ENCODE measurements around the gene HOATZ.
A peak's percentile ranks its signal among the peaks of the same experiment; 100 is the strongest.

HOATZ gene

DNA sequence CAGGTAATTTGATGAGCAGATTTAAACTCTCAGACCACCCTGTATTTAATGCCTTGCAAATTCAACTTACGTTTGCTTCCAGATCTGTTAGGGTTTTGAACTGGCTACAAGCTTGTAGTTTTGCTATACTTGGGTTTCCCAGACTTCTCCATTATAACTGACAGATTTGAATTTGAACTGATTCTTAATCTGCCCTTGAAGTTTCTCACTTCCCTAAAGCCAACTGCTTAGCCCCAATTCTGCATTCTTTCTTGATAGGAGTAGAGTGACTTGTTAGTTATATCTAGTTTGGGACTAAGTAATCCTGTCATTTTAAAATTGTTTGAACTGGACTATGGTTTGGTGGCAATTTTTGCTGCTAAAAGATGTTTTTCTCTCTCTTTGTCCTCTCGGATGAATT lies 35.7 kb downstream of the HOATZ start:
- DNase-seq = no peak

DNA sequence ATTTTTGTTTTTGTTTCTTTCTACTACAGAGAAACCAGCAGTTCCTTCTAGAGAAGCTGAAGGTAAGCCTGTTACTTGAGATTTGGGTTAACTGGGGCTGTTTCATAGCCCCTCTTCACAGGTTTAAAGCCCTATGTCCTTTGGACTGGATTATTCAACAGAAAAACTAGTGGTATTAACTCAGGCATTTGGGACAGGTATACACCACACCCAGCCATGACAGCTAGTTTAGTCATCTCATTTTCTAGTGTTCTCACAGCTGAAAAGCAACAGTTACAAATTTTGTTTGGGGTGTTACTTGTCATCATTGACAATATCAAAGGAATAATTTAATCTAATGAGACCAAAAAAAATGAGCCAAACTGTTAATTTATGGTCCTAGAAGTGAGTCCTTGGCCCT lies 40.0 kb downstream of the HOATZ start:
- no peak for DNase-seq

DNA sequence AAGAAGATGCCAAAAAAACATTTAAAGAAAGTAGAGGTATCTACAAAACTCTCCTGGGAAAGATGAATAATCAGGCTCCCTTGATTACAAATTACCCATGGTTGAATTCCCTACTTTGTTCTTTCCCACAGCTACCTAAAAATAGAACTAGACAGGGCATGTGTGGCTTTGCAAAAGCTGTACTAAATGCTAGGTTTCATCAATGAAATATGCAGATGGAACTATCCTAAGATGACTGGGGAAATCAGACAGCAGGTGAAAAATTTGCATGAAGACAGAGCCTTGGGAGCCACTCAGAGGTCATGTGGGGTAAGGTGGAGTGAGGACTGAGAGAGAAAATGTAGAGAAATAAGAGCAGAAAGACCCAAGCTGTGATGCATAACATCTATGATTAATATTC lies 40.7 kb downstream of the HOATZ start:
- no peak for DNase-seq

DNA sequence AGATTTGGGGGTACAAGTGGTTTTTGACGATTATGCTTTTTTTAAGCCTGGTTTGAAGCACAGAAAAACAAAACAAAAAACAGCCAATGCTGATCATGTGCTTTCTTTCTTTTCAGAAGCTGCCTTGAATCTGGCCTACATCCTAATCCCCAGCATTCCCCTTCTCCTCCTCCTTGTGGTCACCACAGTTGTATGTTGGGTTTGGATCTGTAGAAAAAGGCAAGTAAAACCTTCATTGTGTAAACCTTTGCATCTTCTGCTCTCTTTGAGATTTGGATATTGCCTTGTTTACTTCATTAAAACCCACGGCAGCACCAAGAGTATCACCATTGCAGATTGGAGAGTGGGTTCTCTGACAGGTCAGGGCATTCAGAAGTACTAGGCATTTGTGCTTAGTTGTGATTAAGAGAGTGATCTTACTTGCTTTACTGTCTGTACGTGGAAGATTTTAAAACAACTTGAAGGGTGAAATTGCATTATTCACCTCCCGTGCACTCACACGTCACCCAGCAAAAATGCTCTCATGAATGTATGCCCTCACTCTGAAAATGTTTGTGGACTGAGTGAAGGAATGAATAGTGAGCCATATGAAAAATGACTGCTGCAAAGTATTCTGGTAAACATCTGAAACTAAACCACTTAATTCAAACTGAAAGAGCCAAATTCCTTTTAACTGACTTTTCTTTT lies 43.0 kb downstream of the HOATZ start:
- DNase-seq = no peak

DNA sequence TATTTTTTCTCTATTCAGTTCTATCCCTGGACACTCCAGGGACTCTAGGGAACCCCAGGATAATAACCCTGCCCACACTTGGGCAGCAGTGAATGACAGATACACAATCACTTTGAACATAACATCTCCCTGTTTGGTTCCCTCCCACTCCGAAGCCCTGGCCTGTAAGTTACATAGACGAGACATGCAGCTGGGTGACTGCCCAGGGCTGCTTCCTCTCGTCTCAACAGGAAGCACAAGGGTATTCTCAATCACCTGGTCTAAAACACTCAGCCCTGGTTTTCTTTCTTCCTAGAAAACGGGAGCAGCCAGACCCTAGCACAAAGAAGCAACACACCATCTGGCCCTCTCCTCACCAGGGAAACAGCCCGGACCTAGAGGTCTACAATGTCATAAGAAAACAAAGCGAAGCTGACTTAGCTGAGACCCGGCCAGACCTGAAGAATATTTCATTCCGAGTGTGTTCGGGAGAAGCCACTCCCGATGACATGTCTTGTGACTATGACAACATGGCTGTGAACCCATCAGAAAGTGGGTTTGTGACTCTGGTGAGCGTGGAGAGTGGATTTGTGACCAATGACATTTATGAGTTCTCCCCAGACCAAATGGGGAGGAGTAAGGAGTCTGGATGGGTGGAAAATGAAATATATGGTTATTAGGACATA lies 45.4 kb downstream of the HOATZ start:
- no peak for DNase-seq

DNA sequence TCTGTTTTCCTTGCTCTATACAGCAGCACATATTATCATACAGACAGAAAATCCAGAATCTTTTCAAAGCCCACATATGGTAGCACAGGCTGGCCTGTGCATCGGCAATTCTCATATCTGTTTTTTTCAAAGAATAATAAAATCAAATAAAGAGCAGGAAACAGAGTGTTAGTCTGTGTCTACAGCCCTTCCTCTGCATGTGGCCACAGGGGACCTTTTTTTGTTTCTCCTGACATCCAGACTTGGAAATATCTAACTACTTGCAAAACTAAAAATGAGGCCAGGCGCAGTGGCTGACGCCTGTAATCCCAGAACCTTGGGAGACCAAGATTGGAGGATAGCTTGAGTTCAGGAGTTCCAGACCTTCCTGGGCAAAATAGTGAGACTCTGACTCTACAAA lies 46.2 kb downstream of the HOATZ start:
- DNase-seq = no peak

DNA sequence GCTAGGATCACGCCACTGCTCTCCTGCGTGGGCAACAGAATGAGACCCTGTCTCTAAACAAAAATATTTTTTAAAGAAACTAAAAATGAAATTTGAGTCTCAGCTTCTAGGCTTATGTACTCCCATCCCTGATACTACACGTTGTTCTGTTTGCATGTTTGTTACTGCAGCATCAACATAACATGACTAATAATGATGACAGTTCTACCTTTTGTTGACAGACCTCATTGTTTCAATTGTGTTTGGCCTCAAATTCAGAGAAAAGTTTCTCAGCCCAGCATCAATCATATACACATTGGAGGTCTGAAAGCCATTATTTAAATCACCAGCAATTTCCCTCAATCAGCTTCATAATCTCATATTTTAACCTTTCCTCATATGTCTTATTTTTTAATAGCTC lies 46.7 kb downstream of the HOATZ start:
- no peak for DNase-seq

DNA sequence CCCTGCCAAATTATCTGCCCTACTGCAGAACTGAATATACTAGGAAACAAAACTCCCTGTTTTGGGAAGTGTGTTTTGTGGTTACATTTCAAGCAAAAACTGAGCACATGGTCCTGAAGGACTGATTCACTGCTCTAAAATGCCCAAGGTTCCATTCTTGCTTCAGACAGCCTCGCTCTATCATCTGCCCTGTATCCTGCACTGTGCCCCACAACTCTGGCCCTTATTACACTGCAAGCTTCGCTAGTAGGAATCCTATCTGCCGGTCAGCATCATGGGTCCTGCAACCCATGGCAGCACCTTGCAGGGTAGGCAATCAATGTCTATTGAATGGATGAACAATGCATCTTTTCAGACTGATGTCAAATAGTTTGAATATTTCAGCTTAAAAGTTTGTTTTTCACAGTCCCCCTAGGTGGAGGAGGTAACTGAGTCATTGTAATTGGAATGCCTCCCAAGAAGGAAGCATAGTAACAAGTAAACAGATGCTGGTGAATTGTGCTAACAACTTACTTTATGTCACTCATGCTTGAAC lies 47.3 kb downstream of the HOATZ start:
- no peak for DNase-seq

DNA sequence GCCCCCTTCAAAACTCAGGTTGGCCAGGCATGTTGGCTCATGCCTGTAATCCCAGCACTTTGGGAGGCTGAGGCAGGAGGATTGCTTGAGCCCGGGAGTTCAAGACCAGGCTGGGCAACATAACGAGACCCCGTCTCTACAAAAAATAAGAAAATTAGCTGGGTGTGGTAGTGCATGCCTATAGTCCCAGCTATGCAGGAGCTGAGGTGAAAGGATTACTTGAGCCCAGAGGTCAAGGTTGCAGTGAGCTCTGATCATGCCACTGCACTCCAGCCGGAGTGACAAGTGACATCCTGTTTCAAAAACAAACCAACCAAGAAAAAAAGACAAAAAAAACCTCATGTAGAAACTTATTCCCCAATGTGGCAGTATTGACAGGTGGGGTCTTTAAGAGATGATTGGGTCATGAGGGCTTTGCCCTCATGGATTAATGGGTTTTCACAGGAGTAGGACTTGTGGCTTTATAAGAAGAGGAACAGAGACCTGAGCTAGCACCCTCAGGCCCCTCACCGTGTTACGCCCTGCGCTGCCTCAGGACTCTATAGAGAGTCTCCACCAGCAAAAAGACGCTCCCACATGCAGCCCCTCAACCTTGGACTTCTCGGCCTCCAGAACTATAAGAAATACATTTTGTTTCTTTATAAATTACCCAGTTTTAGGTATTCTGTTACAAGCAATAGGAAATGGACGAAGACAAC lies 48.3 kb downstream of the HOATZ start:
- no peak for DNase-seq

DNA sequence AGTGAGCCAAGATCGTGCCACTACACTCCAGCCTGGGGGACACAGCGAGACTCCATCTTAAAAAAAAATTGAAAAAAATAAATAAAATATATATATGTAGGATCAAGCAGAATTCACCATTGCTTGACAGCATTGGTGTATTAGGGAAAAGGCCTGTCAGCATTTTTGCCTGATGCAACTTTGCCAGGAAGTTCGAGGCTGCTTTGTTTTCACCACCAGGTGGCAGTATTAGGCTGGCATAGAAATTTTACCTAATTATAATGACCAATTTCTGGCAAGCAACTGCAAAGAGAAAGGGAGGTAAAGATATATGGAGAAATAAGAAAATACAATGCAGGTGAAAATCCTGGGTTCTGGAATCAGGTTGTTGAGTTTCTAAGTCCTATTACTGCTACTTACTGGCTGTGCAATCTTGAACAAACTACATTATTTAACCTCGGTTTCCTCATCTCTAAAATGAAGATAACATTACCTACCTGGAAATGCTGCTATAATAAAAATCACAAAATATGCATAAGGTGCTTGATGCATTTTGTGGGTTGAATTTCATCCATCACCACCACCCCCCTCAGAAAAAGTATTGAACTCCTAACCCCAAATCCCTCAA lies 50.6 kb downstream of the HOATZ start:
- peak; percentile 20 to 72 (median 43) for DNase-seq

DNA sequence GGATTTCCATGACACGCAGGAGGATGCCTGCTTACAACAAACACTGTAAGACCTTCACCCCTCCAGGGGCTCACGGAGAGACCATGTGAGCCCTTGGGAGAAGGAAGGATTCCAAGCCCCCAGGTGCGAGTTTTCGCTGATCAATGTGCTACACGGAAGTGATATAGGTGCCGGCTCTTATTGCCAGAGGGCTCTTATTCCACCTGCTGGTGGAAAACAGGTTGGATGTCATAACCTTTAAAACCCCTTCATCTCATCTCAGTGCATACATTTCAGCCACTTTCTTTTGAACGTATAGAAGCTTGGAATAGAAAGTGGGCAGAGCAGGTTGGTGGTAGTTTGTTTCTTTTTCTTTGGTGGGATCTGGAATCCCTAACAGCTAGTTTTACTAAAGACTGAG lies 51.7 kb downstream of the HOATZ start:
- no peak for DNase-seq

DNA sequence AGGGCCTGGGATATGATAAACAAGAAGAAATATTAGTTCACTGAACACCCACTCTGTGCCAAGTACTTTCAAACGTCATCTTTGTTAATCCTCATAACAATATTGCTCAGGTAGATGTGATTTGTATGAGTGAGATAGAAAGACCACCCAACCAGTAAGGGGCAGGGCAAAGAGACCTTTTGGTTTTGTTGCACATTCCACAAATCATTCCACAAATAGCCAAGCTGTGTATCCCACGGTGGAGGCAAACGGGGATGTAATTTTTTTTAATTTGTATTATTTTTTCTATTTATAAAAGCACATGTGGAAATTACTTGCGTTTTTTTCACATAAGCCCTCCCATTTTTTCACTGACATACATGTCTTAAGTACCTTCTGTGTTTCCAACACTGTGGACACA lies 54.9 kb downstream of the HOATZ start:
- DNase-seq = no peak

DNA sequence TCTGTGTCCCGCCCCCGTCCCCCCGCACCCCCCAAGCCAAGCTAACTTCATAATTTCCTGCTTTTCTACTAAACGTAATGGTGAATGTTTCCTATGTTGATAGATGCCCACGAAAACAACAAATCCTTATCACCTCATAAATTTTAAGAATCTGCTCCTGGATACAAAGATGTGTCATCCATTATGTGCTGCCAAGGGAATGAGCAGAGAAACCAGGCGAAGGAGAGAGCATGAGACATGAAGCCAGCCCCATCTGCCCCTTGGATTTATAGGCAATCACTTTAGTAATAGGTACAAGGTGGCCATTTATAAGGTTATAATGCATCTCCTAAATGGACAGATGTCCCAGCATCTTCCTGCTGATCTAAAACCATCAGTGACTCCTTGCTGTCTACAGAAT lies 56.2 kb downstream of the HOATZ start:
- no peak for DNase-seq

DNA sequence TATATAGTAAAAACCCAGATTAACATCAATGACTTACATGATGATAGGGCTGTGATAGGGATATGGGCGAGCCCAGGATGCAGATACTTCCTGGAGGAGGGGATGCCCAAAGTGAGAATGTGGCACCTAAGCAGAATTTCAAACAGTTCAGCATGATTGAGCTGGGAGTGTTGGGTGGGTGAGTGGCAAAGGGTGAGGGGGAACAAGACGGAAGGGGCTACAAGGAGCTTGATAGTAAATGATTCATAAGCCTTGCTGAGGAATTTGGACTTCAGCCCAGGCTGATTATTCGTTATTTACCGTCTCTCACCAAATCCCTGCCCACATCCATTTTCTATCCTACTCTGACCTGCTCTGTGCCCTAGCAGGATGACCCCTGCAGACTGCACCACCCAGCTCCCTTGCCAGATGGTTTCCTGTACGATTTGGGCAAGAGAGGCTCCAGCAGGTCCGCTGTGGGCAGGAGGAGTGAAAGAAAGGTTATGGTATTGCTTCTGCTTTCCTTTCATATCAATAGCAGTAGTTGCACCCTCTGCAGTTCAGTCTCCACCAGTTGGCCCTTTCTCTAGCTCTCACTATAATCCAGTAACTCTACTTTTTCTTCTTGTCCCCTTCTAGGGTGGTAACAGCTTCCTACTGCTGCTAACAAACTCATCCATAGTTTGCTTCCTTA lies 57.4 kb downstream of the HOATZ start:
- no peak for DNase-seq

DNA sequence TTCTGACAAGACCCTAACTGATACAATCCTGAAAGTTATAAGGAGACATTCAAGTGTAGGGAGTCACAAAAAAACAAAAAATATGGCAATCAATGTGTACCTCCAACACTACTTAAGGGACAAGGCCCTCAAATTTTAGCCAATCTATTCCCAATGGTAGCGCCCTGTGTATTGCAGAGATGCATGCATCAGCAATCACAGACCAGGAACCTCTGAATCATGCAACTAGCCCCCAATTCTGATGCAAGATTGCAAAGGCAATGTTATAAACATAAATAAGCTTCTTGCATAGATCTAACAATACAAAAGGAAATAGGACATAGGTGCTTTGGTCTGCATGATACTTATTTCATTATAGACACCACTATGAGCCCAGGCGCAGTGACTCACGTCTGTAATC lies 58.0 kb downstream of the HOATZ start:
- no peak for DNase-seq

DNA sequence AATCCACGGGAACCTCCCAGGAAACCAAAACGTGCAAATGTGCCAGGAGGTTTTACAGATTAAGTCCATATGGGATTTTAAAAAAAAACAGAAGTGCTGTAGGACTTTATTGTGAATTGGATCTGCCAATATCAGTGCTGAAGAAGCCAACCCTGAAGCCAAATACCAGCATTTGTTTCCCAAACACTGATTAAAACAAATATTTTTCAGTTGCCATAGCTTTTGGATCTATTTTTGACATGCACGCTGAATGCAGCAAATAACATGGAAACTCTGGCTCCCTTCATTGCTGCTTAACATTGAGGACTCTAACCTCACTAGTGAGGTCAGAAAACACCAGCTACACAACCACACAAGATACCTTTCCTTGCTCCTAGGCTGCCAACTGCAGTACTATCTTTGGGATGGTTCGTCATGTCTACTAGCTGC lies 59.3 kb downstream of the HOATZ start:
- no peak for DNase-seq

DNA sequence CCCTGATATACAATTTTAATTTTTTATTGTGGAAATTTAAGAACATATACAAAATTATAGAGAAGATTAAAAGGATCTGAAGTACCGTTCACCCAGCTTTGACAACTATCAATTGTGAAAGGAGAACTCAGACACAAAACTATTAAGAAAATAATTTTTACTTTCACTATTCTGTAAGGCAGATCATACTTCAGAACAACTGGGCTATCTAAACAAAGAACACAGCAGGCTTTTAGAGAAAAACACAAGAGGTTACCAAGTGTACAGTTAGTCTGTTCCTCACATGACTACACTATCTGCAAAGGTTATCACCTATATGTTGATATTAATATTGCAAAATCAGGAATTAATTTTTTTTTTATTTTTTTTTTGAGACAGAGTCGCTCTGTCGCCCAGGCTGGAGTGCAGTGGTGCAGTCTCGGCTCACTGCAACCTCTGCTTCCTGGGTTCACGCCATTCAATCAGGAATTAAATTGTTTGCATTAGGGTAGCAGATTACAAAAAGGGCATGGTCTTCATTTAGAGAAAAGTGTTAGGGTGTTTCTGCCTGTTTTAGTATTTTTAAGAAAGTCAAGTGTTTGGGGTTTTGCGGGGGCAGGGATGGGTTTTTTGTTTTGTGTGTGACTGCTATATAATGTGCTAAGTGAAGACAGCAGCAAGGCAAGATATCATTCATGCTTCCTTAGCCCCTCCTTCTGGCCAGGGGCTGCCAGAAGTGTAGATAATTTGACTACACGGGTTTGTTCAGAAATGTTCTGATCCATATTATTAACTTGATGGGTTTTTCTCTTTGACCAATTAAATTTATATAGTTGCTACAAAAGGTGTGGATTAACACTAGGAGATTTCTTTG lies 60.0 kb downstream of the HOATZ start:
- no peak for DNase-seq

DNA sequence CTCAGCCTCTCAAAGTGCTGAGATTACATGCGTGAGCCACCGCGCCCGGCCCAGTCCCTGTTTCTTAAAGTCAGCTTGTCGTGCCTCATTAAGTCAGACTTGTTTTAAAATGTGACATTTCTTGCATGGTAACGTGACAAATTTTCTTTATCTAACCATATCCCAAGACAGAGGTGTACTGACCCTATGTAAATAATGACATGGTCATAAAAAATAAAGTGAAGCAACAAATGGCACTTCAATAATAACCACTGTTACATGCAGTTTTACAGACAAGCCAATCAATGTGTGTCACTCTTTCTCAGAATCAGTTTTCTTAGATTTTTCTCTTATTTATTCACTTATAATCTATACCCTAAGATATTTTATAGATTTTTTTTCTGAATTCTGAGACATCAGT lies 61.2 kb downstream of the HOATZ start:
- no peak for DNase-seq

DNA sequence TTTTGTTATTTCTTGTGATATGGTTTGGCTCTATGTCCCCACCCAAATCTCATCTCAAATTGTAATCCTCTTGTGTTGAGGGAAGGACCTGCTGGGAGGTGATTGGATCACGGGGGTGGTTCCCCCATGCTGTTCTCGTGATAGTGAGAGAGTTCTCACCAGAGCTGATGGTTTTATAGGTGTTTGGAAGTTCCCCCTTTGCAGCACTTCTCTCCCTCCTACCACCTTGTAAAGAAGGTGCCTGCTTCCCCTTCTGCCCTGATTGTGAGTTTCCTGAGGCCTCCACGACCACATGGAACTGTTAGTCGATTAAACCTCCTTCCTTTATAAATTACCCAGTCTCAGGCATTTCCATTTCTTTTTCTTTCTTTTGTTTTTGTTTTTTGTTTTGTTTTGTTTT lies 63.2 kb downstream of the HOATZ start:
- no peak for DNase-seq

DNA sequence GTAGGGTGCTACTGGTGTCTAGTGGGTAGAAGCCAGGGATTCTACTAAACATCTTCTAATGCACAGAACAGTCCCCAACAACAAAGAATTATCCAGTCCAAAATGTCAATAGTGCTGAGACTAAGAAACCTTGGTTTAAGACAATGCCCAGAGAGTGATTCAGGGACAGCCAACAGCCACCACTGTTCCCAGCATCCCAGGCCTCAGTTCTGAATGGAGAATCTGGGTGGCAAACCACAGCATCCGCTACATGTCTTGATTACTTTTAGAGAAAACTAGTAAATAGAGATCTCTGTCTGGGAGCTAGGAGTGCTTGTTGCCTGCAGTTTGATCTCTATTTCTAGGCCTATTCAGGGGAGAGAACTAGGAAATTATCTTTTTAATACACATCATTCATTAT lies 66.8 kb downstream of the HOATZ start:
- no peak for DNase-seq

DNA sequence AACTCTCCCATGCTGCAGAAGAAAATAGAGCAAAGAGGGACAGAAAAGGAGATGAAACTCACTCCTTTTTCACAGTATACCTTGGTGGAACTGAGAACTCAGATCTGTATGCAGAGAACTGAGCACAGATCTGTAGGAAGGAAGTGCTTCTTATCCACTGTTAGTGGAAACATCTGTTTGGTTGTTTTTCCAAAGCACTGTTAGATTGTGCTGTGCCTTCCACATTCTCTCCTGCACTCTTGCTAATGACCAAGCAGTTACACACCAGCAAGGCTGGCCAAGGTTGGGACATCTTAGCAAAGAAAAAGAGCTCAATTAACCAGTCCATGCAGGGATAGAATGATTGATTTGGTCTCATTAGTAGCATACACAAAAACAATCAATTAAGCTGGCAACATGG lies 67.6 kb downstream of the HOATZ start:
- no peak for DNase-seq

DNA sequence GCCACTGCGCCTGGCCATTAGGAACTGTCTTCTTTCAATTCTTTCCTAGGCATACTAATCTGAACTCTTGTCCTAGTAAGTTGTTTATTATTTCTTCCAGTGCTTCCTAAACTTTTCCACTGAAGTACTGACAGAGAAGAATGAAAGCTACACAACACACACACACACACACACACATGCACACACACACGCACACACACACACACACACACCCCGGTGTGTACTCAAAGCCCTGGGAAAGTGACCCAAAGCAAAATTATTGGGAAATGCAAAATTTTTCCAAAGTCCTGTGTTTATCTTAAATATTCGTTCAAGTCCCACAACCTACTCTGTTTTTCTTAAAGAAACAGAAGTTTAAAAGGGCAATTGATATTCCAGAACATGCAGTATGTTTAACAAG lies 68.3 kb downstream of the HOATZ start:
- no peak for DNase-seq
